Measurements from ENCODE around the gene LETMD1. TPM values are rescaled to one million over a fixed set of nuclear protein-coding genes. Genes with fewer than 3 reads are reported as not detected.
"Not testable (repeated sequence)": the region's sequence is repeated elsewhere in the genome, so short reads cannot be mapped to it uniquely, and the experiment has no call there.

Gene LETMD1
- polyA plus RNA-seq, 10 donors: 33.1 to 84.0 (median 47.7) TPM

DNA sequence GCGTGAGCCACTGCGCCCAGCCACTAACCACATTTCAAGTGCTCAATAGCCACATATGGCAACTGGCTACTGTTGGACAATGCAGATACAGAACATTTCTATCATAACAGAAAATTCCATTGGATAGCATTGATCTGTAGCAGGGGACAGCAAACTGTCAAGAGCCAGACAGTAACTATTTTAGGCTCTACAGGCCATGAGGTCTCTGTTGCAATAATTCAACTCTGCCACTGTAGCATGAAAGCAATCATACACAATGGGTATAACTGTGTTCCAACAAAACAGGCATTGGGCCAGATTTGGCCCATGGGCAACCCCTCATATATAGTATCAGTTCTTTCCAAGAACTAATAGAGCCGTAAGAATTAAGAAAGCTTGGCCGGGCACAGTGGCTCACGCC lies 27.3 kb downstream of the LETMD1 start:
- DNase-seq: no peak

DNA sequence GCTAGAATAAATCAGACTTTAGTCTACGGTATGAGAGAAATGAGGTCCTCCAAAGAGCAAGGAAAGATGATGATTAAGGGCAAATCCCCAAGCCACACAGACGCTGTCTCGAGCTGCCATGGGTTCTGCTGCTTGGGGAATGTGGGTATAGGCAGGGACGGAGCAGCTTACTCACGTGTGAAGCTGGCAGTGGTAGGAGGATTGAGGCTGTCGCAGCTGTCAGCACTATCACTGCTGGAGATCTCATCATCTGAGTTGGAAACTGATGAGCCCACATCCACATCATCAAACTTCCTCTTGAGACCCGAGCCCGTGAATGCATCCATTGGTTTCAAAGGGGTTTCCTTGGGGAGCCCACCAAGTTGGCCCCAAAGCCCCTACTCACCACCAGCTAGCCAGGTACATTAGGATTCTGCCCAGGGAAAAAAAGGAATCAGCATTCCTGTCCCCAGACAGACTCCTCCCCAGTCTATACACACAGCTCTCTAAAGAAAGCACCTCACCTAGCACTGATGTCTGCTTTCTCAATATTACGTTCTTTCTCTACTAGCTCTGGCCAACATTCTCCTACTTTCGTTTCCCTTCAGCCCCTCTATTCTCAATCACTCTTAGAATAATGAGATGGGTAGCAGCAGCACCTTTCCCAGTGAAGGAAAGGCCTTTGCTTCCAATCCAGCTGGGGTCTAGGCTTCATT lies 28.3 kb downstream of the LETMD1 start:
- no peak for DNase-seq

DNA sequence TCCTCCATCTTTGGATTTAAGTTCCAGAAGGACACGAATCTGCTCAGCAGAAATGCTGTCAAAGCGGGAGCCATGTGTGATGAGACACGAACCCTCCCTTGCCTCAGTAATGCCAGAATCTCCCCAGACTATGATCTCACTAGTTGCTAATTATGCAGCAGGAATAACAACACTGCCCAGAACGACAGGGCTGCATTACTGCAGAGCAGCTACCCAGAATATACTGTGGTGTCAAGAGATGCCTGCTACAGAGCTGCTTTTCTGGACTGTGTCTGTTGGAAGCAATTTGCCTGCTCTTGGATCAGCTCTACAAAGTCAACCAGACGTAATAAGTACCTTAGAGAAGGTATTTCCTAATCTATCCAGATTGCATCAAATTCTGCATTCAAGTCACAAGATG lies 29.8 kb downstream of the LETMD1 start:
- DNase-seq: no peak

DNA sequence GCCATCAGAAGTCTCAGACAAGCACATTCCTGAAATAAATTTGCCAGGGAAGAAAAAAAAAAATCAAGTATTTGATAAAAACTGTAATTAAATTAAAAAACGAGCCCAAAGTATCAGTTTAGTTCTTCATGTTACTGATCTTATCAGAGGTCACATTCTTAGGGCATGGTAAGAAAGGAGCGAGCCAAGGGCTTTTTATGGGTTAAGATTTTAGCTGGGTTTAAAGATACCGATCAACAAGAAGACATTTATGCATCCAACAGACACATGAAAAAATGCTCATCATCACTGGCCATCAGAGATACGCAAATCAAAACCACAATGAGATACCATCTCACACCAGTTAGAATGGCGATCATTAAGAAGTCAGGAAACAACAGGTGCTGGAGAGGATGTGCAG lies 30.2 kb downstream of the LETMD1 start:
- not testable (repeated sequence) for DNase-seq

DNA sequence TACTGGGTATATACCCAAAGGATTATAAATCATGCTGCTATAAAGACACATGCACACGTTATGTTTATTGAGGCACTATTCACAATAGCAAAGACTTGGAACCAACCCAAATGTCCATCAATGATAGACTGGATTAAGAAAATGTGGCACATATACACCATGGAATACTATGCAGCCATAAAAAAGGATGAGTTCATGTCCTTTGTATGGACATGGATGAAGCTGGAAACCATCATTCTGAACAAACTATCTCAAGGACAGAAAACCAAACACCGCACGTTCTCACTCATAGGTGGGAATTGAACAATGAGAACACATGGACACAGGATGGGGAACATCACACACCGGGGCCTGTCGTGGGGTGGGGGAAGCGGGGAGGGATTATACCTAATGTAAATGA lies 30.7 kb downstream of the LETMD1 start:
- DNase-seq: not testable (repeated sequence)

DNA sequence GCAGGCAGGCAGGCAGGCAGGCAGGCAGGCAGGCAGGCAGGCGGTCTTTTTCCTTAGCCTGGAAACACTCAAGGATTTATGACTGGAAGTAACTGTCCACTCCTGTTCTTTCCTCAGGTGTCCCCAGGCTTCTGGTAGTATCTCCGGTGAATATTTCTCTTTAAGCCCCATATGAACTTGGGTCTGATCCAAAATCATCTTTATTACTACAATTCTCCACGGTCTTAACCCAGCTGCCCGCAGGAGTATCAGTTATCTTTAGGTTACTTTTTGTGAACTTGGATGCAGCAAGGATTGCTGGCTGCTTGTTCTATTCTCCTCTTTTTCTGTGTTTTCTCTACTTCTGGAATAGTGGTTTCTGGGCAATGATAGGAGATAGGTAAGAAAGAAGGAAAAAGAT lies 32.0 kb downstream of the LETMD1 start:
- DNase-seq: no peak

DNA sequence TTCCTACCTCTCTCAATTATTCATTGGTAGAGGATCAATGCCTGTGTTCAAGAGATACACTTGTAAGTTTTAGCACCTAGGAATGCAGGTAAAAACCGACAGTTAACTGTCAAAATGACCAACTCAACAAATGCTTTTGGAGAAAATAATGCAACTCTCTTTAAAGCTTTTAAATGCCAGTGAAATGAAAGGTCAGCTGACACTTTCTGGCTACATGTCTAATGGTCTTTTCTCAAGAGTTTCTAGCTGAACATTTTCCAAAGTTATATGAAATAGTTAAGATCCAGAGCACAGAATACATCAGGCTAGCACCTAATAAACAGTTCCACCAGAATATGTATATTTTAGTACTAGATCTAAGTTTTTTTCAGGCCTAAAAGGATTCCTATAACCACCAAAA lies 33.3 kb downstream of the LETMD1 start:
- DNase-seq: no peak

DNA sequence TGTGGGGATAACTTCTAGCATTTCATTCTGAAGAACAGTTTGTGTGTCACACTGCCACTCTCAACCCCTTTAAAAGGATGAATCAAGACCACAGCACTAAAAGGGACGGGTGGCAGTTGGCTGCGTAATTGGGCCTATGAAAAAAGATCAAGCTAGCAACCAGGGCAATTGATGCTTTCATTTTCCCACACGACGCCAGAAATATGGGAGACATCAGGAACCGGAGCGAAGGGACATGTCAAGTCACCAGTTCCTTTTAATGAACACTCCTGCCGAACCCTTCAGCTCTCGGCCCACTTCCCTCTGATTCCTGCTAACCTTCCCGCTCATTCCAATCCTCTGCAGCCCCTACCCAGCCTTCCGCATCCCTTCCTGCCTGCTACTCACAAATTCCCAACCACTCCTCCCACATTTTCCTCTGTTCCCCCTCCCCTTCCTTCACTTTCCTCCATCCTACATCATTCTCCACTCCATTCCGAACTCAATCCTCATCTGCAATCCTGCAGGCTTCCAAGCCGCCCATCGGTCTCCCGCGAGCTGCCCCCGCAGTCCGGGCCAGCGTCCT lies 34.5 kb downstream of the LETMD1 start:
- peak in 2 of 3 donors; percentile 23 to 67 for DNase-seq

DNA sequence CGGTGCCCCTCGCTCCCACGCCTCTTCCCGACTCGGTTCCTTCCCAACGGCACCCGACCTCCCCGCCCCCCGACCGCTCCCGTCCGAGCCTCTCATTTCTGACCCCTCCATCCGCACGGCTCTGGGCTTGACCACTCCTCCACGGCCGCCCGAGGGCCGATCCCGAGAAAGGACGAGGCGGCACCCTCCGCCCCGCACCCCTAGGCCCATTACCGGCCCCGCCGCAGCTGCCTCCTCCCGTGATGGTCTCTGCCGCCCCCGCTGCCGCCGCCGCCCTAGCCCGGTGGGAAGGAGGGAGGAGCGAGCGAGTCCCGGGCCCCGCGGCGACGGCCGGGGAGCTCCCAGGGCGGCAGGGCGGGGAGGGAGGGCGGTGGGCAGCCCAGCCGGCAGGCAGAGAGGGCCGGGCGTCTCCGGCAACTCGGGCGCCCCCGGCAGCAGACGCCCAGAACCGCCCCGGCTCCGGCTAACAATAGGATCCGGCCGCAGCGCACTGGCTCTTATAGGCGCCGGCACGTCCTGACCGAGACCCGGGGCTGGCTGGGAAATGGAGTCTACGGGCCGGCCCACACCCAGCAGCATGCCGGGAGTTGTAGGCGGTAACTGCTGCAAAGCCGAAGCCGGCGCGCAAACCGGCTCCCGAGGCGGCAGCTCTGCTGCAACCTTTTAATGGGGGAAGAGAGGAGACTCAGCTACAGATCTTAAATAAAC lies 35.2 kb downstream of the LETMD1 start, which contains the start of gene CSRNP2:
Gene CSRNP2, minus strand, starts transcription at position 471 of the 708 bp plus-strand sequence. CDS start 7,035 bp downstream, outside the sequence.
- DNase-seq: peak; percentile 95 to 98 (median 95)

DNA sequence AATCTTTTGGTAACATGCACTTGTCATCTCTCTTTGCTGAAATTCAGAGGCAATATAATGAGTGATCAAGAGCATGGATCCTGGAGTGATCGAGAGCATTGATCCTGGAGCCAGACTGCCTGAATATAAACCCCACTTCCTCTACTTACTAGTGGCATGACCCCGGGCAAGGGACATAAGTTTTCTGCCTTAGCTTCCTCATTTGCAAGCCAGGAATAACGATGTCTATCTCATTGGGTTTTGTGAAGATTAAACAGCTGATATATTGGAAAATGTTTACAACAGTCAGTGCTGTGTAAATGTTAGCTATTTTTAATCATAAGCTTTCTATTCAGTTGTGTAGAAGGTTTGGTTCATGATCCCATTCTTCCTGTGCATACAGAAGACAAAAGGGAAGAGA lies 37.6 kb downstream of the LETMD1 start:
- DNase-seq: no peak

DNA sequence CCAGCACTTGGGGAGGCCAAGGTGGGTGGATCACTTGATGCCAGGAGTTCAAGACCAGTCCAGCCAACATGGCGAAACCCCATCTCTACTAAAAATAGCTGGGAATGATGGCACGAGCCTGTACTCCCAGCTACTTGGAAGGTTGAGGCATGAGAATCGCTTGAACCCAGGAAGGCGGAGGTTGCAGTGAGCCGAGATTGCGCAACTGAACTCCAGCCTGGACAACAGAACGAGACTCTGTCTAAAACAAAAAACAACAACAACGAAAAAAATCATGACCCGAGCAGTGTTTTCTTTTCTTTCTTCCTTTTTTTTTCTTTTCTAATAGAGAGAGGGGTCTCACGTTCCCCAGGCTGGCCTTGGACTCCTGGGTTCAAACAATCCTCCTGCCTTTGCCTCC lies 38.8 kb downstream of the LETMD1 start:
- no peak for DNase-seq

DNA sequence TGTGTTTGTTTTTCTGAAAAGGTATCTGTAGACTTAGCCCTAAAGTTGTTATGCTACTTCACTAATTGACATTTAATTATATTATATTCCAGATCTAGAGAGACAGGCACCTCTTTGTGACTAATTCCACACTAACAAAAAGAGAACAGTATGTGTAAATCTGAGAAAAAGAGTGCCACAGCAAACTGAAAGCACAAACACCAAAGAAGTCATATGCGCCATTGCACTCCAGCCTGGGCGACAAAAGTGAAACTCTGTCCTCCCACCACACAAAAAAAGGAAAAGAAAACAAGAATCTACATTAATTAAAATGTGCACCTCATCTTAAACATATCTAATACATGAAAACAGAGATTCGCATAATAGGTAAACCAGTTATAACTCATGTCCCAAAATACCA lies 39.7 kb downstream of the LETMD1 start:
- DNase-seq: no peak

DNA sequence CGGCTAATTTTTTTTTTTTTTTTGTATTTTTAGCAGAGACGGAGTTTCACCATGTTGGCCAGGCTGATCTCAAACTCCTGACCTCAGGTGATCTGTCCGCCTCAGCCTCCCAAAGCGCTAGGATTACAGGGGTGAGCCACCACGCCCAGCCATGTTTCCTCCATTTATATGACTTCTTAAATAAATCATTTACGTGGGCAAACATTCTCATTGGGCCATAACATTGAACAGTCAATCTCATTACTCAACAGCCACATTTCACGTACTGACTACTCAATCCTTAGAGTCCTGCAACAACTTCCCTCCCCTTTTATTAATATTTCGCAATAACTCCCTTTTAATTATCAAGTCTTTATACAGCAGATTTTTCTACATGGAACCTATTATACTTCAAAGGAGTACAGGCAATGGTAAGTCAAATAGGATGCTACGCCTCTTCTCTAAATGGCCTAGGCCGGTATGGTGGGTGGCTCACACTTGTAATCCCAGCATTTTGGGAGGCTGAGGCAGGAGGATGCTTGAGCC lies 42.6 kb downstream of the LETMD1 start:
- no peak for DNase-seq

DNA sequence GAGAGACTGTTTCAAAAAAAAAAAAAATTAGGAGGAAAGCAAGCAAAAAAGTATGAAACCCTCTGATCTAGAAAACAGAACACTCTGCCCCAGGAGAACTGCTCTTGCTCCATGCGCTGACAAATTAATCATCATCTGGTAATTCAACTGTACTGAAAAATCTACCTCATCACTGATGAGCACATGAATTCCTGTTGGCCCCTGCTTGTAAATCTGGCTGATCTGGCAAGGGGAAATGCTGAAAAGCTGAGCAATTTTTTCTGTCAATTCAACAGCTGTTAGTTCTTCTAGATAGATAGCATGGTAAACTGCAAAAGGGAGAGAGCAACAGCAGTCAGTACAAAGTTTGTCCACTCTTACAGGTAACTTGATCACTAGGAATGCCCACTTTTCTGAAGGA lies 50.5 kb downstream of the LETMD1 start:
- no peak for DNase-seq

DNA sequence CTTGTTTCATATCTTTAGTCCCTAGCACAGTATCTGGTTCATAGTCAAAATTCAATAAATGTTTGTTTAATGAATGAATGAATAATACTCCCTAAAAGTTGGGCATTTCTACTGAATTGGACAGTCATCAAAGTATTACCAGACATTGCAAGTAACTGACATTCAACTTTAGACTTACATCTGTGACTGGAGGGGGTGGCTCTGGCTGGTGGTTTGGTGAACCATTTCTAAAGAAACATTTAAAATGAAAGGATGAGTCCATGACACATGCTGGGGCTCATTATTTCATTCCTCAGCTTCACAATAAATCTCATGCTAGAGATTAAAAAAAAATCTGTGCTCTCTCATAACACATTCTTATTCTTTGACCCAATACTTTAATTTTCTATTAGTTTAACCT lies 55.9 kb downstream of the LETMD1 start:
- DNase-seq: no peak

DNA sequence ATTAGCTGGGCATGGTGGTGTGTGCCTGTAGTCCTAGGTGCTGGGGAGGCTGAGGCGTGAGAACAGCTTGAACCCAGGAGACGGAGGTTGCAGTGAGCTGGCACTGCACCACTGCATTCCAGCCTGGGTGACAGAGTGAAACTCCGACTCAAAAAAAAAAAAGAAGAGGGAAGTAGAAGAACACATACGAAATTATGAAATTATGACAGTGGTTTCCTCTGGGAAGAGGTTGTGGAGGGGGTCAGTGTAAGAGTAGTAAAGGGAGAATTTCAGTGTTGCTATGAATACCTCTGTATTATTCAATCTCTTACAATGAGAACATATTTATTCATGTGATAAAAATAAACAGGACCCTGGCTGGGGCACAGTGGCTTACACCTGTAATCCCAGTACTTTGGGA lies 60.0 kb downstream of the LETMD1 start:
- DNase-seq: no peak

Other genes with a start within 250 kb of the LETMD1 start
- under 1 TPM in 2 of 10 donors, not detected in 8; 0.09 to 0.27 TPM for gene TMPRSS12, start 205.4 kb upstream of the LETMD1 start, polyA plus RNA-seq (ENCODE audit: insufficient read length in 10 of 10)
- under 1 TPM in 3 of 10 donors, not detected in 7; 0.51 to 0.89 (median 0.83) TPM for gene HIGD1C, start 95.8 kb upstream of the LETMD1 start, polyA plus RNA-seq (ENCODE audit: insufficient read length in 10 of 10)
- gene SLC11A2, start 21.9 kb upstream of the LETMD1 start, polyA plus RNA-seq (ENCODE audit: insufficient read length in 10 of 10): 10 to 100 TPM; 17.0 to 29.8 (median 24.9) TPM
- gene CSRNP2, start 35.3 kb downstream of the LETMD1 start, polyA plus RNA-seq (ENCODE audit: insufficient read length in 10 of 10): 10 to 100 TPM; 21.3 to 31.8 (median 25.4) TPM
- 10 to 100 TPM; 35.9 to 46.3 (median 40.6) TPM for gene TFCP2, start 124.8 kb downstream of the LETMD1 start, polyA plus RNA-seq (ENCODE audit: insufficient read length in 10 of 10)
- gene POU6F1, start 169.7 kb downstream of the LETMD1 start, polyA plus RNA-seq (ENCODE audit: insufficient read length in 10 of 10): 10 to 100 TPM in 4 of 10 donors, 1 to 10 TPM in 6; 5.6 to 11.5 (median 9.2) TPM
- 10 to 100 TPM; 67.6 to 93.6 (median 82.6) TPM for gene DAZAP2, start 190.5 kb downstream of the LETMD1 start, polyA plus RNA-seq (ENCODE audit: insufficient read length in 10 of 10)
- gene SMAGP, start 222.1 kb downstream of the LETMD1 start, polyA plus RNA-seq (ENCODE audit: insufficient read length in 10 of 10): 10 to 100 TPM in 4 of 10 donors, 1 to 10 TPM in 6; 6.2 to 16.6 (median 8.4) TPM

All from muscle of back (tissue), 11 donors.